Cortex of kidney (tissue), 1 donor: ENCODE data around the gene CCN6.

Experiments used
- DNase-seq: peaks from one replicate; lab custom pipeline; 2025; lab: John Stamatoyannopoulos, UW

The CCN6 gene

GRCh38 chr6:112054001-112054400 lies at the start of gene CCN6:
Gene CCN6, plus strand, starts transcription at chr6:112054104. Its CDS starts 254 bp downstream, at chr6:112054358.
- no peak for DNase-seq

DNA sequence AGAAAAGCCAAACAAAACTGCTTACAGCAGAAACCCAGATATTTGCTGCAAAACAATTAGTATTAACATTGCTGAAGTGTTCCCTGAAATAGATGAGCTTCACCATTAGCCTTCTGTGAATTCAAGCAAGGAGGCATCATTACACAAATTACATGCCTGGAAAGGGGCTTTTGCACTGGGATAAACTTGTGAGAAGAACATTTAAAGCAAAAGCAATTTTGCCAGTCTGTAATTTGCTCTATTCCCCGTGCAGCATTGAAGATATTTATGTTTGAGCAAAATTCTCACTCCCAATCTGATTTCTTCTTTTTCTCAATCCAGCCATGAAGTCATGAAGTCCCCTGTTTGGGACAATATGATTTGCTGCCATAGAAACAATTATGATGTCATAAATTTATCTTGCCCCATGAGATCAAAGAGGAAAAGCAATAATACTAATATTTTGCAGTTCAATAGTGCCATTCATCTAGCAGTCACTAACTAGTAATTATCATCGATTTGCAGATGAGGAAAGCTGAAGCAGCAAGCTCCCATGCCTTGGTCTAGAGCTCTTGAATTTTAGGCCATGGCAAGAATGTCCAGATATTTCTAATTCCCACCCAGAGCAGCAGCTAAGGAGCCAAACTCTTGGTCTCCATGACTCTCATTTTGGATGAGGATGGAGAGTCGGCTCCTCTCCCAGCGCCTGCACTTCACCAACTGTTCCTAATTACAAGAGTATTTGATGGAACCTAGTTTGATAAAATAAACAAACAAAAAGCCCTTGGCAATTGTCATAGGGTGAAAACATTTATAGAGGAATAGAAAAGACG lies 49.5 kb upstream of the CCN6 start:
- DNase-seq: no peak

- DNase-seq: no peak
Observed at GRCh38 chr6:112005013-112005371, 48.9 kb upstream of the CCN6 start.

- no peak for DNase-seq
Observed at GRCh38 chr6:112007254-112007653, 46.6 kb upstream of the CCN6 start.

DNA sequence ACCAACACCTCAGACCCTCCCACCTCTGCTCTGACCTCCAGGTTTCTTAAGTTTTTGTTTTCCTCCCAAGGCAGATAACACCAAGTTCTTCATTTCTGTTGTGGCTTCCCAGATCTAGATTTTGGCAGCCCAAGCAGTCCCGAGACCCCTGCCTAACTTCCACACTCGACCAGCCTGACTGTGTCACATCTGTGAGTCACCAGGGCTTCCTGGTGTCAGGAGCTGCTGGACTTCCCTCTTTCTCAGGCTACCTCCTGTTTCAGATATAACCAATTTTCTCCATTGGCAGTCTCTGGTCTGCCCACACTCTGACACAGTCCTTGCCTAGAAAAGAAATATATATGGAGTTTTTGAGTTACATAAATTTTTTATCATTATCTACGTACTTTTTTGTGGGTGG lies 46.1 kb upstream of the CCN6 start:
- no peak for DNase-seq

GRCh38 chr6:112008482-112008881 lies 45.4 kb upstream of the CCN6 start:
- no peak for DNase-seq

GRCh38 chr6:112010328-112010727 lies 43.6 kb upstream of the CCN6 start:
- DNase-seq: no peak

- no peak for DNase-seq
Observed at GRCh38 chr6:112013051-112013450, 40.9 kb upstream of the CCN6 start.

- DNase-seq: no peak
Observed at GRCh38 chr6:112014483-112014882, 39.4 kb upstream of the CCN6 start.

- no peak for DNase-seq
Observed at GRCh38 chr6:112015725-112016124, 38.2 kb upstream of the CCN6 start.

DNA sequence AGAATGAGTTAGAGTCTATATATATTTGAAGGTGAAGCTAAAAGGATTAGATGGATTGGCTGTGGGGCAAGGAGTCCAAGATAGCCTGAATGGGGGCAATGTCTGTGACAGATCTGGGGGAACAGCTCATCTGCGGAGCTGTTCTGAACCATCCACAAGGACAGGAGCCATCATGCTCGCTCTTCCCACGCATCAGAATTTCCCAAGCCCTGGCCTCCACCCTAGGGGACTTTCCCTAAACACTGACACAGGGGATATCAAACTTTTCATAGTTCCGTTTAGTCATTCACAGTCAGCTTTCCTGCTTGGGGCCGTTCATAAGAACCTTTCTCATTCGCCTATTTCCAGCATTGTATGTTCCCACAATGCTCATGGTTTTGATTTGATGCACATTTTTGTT lies 37.6 kb upstream of the CCN6 start:
- DNase-seq: no peak

- DNase-seq: no peak
Observed at GRCh38 chr6:112017169-112017568, 36.7 kb upstream of the CCN6 start.

- DNase-seq: no peak
Observed at GRCh38 chr6:112017760-112018537, 36.0 kb upstream of the CCN6 start.

DNA sequence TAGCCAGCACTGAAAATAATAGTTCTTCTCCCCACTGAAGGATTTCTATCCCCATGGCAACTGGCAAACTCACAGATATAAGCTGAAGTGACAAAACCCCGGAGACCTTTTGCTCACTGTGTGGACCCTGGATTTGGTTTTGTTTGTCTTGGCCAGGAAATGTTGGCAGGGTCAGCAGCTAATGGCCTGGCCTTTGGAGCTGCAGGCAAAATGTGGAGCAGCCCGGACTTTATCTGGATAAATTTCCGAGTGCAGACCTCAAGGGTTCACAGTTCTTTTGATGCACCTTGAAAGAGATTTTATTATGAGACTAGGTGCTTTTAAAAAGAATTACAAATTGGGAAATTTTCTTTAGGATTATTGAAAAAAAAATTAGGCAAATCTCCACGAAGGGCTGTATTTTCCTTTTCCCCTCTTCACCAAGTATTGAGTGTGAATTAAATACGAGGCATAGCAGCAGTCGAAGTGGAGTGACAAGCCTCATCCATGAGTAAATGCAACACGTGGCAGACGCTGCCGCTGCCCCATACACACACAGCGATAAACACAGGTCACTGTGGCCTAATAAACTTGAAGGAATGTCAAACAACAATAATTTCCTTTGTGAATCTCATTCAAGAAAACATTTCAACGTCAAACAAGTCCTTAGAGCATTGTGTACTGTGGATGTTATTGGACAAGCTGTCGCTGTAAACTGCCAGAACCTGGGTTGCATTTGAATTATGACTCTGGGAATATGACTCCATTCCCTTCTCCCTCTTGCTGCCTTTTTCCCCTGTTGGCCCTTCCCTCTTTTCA lies 35.1 kb upstream of the CCN6 start:
- no peak for DNase-seq

DNA sequence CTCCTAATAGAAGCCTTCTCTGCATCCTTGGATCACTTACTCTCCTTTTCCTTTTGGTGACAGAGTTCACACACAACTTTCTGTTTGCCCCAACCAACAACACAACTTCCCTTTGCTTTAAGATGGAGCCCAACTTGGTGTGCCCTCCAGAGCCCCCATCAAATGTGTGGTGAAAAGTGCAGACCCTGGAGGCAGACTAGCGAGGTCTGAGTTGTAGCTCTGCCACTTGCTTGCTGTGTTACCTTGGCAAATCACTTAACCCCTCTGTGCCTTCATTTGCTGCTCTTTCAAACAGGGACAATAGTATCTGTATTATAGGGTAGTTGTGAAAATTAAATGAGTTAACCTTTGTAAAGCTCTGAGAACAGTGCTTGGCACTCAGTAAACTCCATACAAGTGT lies 34.3 kb upstream of the CCN6 start:
- no peak for DNase-seq

GRCh38 chr6:112021691-112022310 lies 32.1 kb upstream of the CCN6 start:
- no peak for DNase-seq

GRCh38 chr6:112022749-112023148 lies 31.2 kb upstream of the CCN6 start:
- DNase-seq: no peak

GRCh38 chr6:112024464-112024863 lies 29.4 kb upstream of the CCN6 start:
- no peak for DNase-seq

DNA sequence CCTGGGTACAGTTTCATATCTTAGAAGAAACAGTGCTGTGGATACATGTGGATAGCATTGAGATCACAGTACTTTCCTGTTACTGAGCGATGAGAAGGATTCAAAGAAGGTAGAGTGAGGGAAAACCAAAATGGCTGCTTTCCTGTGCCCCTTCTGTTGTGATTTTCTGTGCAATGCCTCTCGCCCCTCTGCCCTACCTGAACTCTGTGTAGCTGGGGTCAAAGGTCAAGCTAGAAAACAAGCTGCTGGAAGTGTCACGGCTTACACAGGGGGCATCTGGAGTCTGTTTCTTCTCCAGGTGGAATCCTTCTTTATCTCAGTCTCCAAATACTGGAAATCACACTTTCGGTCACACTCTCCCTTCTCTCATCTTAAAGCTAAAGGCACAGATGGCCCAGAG lies 27.0 kb upstream of the CCN6 start:
- DNase-seq: no peak

DNA sequence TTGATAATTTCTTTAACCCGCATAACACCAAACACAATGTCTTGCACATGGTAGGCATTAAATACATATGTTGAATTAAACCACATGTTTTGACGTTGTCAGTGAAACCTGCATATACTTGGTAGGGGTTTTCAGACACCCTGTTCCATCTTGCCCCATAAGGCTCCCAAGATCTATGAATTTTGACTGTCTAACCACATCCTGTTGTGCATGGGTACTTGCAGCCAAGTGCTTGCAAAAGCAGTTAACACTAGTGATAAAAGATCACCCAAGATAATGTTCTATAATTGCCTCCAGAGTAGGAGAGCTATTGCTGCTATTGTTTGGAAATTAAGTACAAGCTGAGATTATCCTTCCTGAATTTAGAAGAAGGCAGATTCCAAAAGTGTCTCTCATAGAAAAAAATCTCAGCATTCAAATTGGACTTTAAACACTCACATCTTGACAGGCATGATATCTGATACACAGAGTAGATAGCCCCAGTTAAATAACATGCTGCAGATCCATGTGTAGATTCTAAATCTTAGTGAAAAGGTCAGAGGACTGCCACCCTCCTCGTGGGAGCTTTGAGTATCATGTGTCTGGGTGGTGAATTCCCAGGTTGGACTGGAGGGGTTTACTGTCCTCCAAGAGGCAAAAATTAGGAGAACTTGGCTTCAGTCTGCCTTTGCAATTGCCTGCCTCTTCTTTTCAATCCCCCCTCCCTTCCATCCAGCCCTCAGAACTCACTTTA lies 25.8 kb upstream of the CCN6 start:
- DNase-seq: no peak

DNA sequence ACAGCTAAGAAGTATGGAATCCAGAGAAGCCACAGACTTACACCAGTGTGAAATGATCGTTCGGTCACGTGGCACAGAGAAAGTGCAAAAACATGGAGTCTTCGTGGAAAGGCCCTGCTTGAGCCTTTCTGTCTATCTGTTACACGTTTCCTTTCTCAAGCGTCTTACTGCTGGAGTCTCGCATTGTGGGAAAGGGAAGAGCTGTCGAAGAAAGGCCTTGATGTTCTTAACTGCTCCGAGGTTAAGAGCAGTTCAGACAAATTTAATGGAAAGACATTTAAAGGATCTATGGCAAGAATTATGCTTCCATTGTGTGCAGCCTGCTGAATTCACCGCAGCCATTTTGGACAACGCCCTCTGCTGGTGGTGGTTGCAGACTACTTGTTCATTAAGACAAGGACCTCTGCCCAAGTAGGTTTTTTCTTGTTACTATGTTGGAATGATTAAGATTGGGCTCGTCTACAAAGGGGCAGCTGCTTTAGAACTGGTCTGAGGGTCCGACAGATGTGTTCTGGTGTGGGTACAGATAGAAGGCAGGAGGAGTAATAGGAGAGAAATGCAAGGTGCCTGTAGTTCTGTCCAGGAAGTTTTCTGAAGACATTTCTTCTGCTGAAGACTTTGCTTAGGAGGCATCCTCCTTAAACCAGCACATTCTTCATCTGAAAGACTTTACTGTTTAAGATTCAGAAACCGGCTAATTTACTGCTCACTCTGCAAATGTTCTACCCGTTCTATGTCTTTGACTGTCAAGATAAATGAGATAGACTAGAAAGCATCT lies 24.7 kb upstream of the CCN6 start:
- DNase-seq: no peak
